IPS-NIHi11 (cell line): ENCODE measurements around the gene ALDH1A1.

ENCODE experiments used
- DNase-seq: peaks from one replicate; pipeline ENCODE4 v3.0.0; 2012; ENCODE audit warnings: mixed read lengths, low spot score

ALDH1A1 gene

GRCh38 chr9:72952914-72953313, at the start of gene ALDH1A1:
TSS of gene ALDH1A1 (minus strand) at chr9:72953053. CDS start at chr9:72953000, 53 bp downstream.
- peak; percentile 44 for DNase-seq

GRCh38 chr9:73001860-73002259, 49.0 kb upstream of the ALDH1A1 start:
- no peak for DNase-seq

GRCh38 chr9:72998363-72998762, 45.5 kb upstream of the ALDH1A1 start:
- DNase-seq = no peak

- no peak for DNase-seq
Observed at GRCh38 chr9:72997387-72997995, 44.6 kb upstream of the ALDH1A1 start.

- DNase-seq = no peak
Observed at GRCh38 chr9:72996684-72997314, 43.9 kb upstream of the ALDH1A1 start.

- DNase-seq = no peak
Observed at GRCh38 chr9:72996114-72996513, 43.3 kb upstream of the ALDH1A1 start.

- DNase-seq = no peak
Observed at GRCh38 chr9:72995131-72996024, 42.5 kb upstream of the ALDH1A1 start.

- no peak for DNase-seq
Observed at GRCh38 chr9:72991772-72992171, 38.9 kb upstream of the ALDH1A1 start.

- no peak for DNase-seq
Observed at GRCh38 chr9:72990397-72991182, 37.7 kb upstream of the ALDH1A1 start.

GRCh38 chr9:72986522-72987116, 33.8 kb upstream of the ALDH1A1 start:
- no peak for DNase-seq

GRCh38 chr9:72985746-72986145, 32.9 kb upstream of the ALDH1A1 start:
- DNase-seq = no peak

- DNase-seq = no peak
Observed at GRCh38 chr9:72984991-72985390, 32.1 kb upstream of the ALDH1A1 start.

- DNase-seq = no peak
Observed at GRCh38 chr9:72984226-72984947, 31.5 kb upstream of the ALDH1A1 start.

GRCh38 chr9:72983512-72984225, 30.8 kb upstream of the ALDH1A1 start:
- no peak for DNase-seq

- no peak for DNase-seq
Observed at GRCh38 chr9:72983056-72983455, 30.2 kb upstream of the ALDH1A1 start.

GRCh38 chr9:72982146-72982799, 29.4 kb upstream of the ALDH1A1 start:
- no peak for DNase-seq

GRCh38 chr9:72981433-72981832, 28.6 kb upstream of the ALDH1A1 start:
- no peak for DNase-seq

- DNase-seq = no peak
Observed at GRCh38 chr9:72980600-72981265, 27.9 kb upstream of the ALDH1A1 start.

GRCh38 chr9:72980183-72980582, 27.3 kb upstream of the ALDH1A1 start:
- no peak for DNase-seq
